Gastroesophageal sphincter (tissue), 3 donors: ENCODE results near the gene CDH4.

Source experiments
- CTCF ChIP-seq, 4 experiments: fragments of 200-600 bp in 2 of 4; fragments of 450-650 bp in 2 of 4; sonication (generic) in 1 of 4; IDR thresholded peaks; one replicate each; pipeline ENCODE4 v1.5.1; 2017 to 2019; ENCODE audit warnings: antibody characterized with exemption in 4 of 4, mild to moderate bottlenecking in 2 of 4, moderate library complexity in 2 of 4
- POLR2A ChIP-seq, 2 donors: fragments of 450-650 bp; IDR thresholded peaks; one replicate each; pipeline ENCODE4 v1.6.1; 2017; ENCODE audit warnings: antibody characterized with exemption in 2 of 2, mild to moderate bottlenecking in 2 of 2, moderate library complexity in 1 of 2

- TF ChIP-seq CTCF (IDR thresholded peaks at IDR 0.05): no peak
- no peak for TF ChIP-seq POLR2A (IDR thresholded peaks at IDR 0.05)
These were observed 466.4 kb downstream of the CDH4 start for GRCh38 chr20:61718361-61719005.
